HG03520 (cell line): Measurements from ENCODE around the gene TRPT1.

Source experiments
- ATAC-seq: cut with Tn5 transposase; IDR thresholded peaks from one replicate; pipeline ENCODE4 v1.9.1; 2021; ENCODE audit warnings: mild to moderate bottlenecking, moderate library complexity; ENCODE audit not compliant: unreplicated experiment

TRPT1 gene

GRCh38 chr11:64231546-64231945, 5.6 kb upstream of the TRPT1 start:
- ATAC-seq: no peak

GRCh38 chr11:64230985-64231365, 5.0 kb upstream of the TRPT1 start:
- ATAC-seq: no peak

- peak; percentile 37 for ATAC-seq
These were observed 4.4 kb upstream of the TRPT1 start, which contains the start of gene DNAJC4 for GRCh38 chr11:64230171-64230984. DNAJC4 (plus strand) TSS chr11:64230548; CDS start chr11:64230855, 307 bp downstream.

- ATAC-seq: no peak
These were observed 3.8 kb upstream of the TRPT1 start for GRCh38 chr11:64229744-64230170.

GRCh38 chr11:64229090-64229743, 3.2 kb upstream of the TRPT1 start:
- ATAC-seq: no peak

- ATAC-seq: no peak
These were observed 1.5 kb upstream of the TRPT1 start for GRCh38 chr11:64227405-64227956.

- ATAC-seq: no peak
These were observed 593 bp upstream of the TRPT1 start for GRCh38 chr11:64226507-64227051.

- ATAC-seq: no peak
These were observed 937 bp downstream of the TRPT1 start for GRCh38 chr11:64224891-64225607.

GRCh38 chr11:64224151-64224890, 1.7 kb downstream of the TRPT1 start:
- ATAC-seq: no peak

- no peak for ATAC-seq
These were observed 2.9 kb downstream of the TRPT1 start for GRCh38 chr11:64223001-64223651.

GRCh38 chr11:64222651-64223000, 3.4 kb downstream of the TRPT1 start:
- no peak for ATAC-seq

- no peak for ATAC-seq
These were observed 5.2 kb downstream of the TRPT1 start for GRCh38 chr11:64220798-64221197.

- no peak for ATAC-seq
These were observed 5.7 kb downstream of the TRPT1 start for GRCh38 chr11:64220271-64220670.

- ATAC-seq: no peak
These were observed 6.2 kb downstream of the TRPT1 start for GRCh38 chr11:64219755-64220154.

- ATAC-seq: no peak
These were observed 6.7 kb downstream of the TRPT1 start for GRCh38 chr11:64219354-64219684.

GRCh38 chr11:64218628-64219353, 7.2 kb downstream of the TRPT1 start:
- no peak for ATAC-seq

GRCh38 chr11:64216879-64217278, 9.1 kb downstream of the TRPT1 start:
- no peak for ATAC-seq

- ATAC-seq: no peak
These were observed 14.7 kb downstream of the TRPT1 start for GRCh38 chr11:64211181-64211872.
